Neural progenitor cell (in vitro differentiated cells): ENCODE measurements around the gene HS3ST4.

ENCODE experiments used
- CTCF ChIP-seq: fragments of 200-600 bp; sonication (generic); IDR thresholded peaks from 2 replicates; pipeline ENCODE4 v1.5.1; 2017; ENCODE audit warnings: antibody characterized with exemption, mild to moderate bottlenecking
- EZH2phosphoT487 ChIP-seq: fragments of 200-600 bp; sonication (generic); IDR thresholded peaks from 2 replicates; pipeline ENCODE4 v1.6.1; 2017; ENCODE audit warnings: antibody characterized with exemption

- TF ChIP-seq CTCF (no peak), EZH2phosphoT487 (no peak)
These were observed 184.3 kb downstream of the HS3ST4 start for GRCh38 chr16:25875956-25876598.
